Vagina (tissue), 2 donors: ENCODE results near the gene ECM1.

ENCODE experiments used
- CTCF ChIP-seq, 3 experiments: fragments of 450-650 bp in 2 of 3; fragments of 200-600 bp in 1 of 3; sonication (generic) in 1 of 3; IDR thresholded peaks; one replicate each; pipeline ENCODE4 v1.5.1; 2017 to 2019; ENCODE audit warnings: antibody characterized with exemption in 3 of 3, mild to moderate bottlenecking in 2 of 3, moderate library complexity in 2 of 3
- POLR2A ChIP-seq, 2 donors: fragments of 450-650 bp; IDR thresholded peaks; one replicate each; pipeline ENCODE4 v1.6.1; 2017; ENCODE audit warnings: antibody characterized with exemption in 2 of 2, mild to moderate bottlenecking in 2 of 2, moderate library complexity in 2 of 2

- TF ChIP-seq CTCF (IDR thresholded peaks at IDR 0.05), result no peak
- no peak for TF ChIP-seq POLR2A (IDR thresholded peaks at IDR 0.05)
Measured at GRCh38 chr1:150479927-150480352, 28.0 kb upstream of the ECM1 start.
